ENCODE results near the gene IPO13. TPM values are rescaled to one million over a fixed set of nuclear protein-coding genes. Genes with fewer than 3 reads are reported as not detected.

The IPO13 gene
- total and polyA plus RNA-seq, 2 donors (not counting 1 experiment from before 2014, with no cell fraction given): 12.8 to 18.5 TPM

DNA sequence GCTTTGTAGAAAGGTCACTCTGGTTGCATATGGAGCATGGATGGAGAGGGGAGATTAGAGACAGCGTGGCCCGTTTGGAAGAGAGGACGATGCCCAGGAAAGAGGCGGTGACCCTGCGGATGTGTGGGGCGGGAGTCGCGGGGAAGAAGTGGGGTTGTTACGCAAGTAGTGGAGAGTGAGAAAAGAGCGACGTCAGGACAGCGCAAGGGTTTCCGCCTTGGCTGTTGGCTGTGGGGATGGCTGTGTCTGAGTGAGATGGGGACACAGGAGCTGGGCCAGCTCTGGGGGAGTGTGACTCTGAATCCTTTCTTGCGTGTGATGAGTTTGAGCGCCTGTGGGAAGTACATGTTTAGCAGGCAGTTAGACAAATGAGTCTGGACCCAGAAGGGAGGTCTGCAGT, 36.1 kb downstream of the IPO13 start:
- H4K20me1 ChIP-seq (ENCODE audit: control insufficient read depth, extremely low read depth, insufficient read depth, low read length): no peaks in the 10 kb centered on the region

DNA sequence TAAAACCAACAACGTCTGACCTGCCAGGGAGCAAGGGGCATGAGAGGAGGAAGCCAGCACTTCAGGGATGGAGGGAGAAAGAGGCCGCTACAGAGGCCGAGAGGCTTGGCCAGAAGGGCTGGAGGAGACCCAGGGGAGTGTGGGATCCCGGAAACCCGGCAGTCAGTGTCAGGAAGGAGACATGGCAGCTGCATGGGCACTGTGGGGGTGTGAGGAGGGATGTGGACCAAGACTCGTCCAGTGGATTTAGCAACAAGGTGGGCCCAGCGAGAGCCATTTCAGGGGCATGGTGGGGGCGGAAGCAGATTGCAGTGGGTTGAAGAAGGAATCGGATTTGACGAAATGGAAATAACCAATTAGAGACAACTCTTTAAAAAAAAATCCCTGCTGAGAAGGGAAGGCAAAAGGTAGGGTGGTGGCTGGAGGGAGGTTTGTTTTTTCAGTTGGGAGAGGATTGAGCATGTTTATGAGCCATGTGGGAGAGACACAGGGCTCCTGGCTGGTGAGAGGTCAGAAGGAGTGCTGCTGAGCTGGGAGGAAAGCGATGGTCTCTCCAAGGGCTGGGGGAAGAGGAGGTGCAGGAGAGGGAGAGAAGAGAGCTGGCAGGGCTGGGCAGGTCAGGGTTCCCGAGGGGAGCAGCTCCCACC, 36.6 kb downstream of the IPO13 start:
- Histone ChIP-seq H3K27me3 (ENCODE audit: control insufficient read depth, insufficient read depth, low read length) (no peaks in the 10 kb centered on the region), H3K79me2 (ENCODE audit: control insufficient read depth, insufficient read depth, low read length) (peaks cover 34% of the 10 kb centered on the region), H3K9ac (ENCODE audit: insufficient read depth, low read length) (no peak overlapping the region), H3K27ac (ENCODE audit: insufficient read depth, low read length) (no peak overlapping the region), H3K36me3 (ENCODE audit: control insufficient read depth, insufficient read depth, low read length) (peaks cover 14% of the 10 kb centered on the region), H3K4me1 (ENCODE audit: control insufficient read depth, extremely low read depth, insufficient read depth, low read length) (peaks cover 5% of the 10 kb centered on the region), H4K20me1 (ENCODE audit: control insufficient read depth, extremely low read depth, insufficient read depth, low read length) (no peaks in the 10 kb centered on the region), H3K4me3 (replicated peaks in 1 of 4; ENCODE audit: control extremely low read depth in 1 of 4, insufficient read depth in 1 of 4, low read depth in 3 of 4, low read length in 4 of 4) (no peak overlapping the region), H3K4me2 (ENCODE audit: extremely low read depth, insufficient read depth, low read length) (no peak overlapping the region), H2AFZ (ENCODE audit: low read length) (no peak overlapping the region), H3K9me3 (ENCODE audit: control insufficient read depth, insufficient read depth, low read depth, low read length) (no peaks in the 10 kb centered on the region)
- DNase-seq (ENCODE audit: low read depth in 2 of 2): no peak
- no peak for TF ChIP-seq EZH2 (IDR thresholded peaks at IDR 0.05; ENCODE audit: low read length, missing control alignments)
- TF ChIP-seq, protein P1, sequence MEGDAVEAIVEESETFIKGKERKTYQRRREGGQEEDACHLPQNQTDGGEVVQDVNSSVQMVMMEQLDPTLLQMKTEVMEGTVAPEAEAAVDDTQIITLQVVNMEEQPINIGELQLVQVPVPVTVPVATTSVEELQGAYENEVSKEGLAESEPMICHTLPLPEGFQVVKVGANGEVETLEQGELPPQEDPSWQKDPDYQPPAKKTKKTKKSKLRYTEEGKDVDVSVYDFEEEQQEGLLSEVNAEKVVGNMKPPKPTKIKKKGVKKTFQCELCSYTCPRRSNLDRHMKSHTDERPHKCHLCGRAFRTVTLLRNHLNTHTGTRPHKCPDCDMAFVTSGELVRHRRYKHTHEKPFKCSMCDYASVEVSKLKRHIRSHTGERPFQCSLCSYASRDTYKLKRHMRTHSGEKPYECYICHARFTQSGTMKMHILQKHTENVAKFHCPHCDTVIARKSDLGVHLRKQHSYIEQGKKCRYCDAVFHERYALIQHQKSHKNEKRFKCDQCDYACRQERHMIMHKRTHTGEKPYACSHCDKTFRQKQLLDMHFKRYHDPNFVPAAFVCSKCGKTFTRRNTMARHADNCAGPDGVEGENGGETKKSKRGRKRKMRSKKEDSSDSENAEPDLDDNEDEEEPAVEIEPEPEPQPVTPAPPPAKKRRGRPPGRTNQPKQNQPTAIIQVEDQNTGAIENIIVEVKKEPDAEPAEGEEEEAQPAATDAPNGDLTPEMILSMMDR (conservative IDR thresholded peaks at IDR 0.05 in 1 of 2, IDR thresholded peaks at IDR 0.05 in 1 of 2; ENCODE audit: low read depth in 1 of 2, low read length in 2 of 2): no peak

More for the DNA sequence above, 36.1 kb downstream of the IPO13 start:
- Histone ChIP-seq H3K4me3 (replicated peaks in 1 of 4; ENCODE audit: control extremely low read depth in 1 of 4, insufficient read depth in 1 of 4, low read depth in 3 of 4, low read length in 4 of 4) (no peak overlapping the region), H3K4me2 (ENCODE audit: extremely low read depth, insufficient read depth, low read length) (no peak overlapping the region), H2AFZ (ENCODE audit: low read length) (no peak overlapping the region), H3K79me2 (ENCODE audit: control insufficient read depth, insufficient read depth, low read length) (peaks cover 34% of the 10 kb centered on the region), H3K27ac (ENCODE audit: insufficient read depth, low read length) (no peak overlapping the region), H3K36me3 (ENCODE audit: control insufficient read depth, insufficient read depth, low read length) (peaks cover 18% of the 10 kb centered on the region), H3K4me1 (ENCODE audit: control insufficient read depth, extremely low read depth, insufficient read depth, low read length) (peaks cover 5% of the 10 kb centered on the region), H3K9ac (ENCODE audit: insufficient read depth, low read length) (no peak overlapping the region), H3K9me3 (ENCODE audit: control insufficient read depth, insufficient read depth, low read depth, low read length) (no peaks in the 10 kb centered on the region), H3K27me3 (ENCODE audit: control insufficient read depth, insufficient read depth, low read length) (no peaks in the 10 kb centered on the region)
- TF ChIP-seq EZH2 (IDR thresholded peaks at IDR 0.05; ENCODE audit: low read length, missing control alignments): no peak
- TF ChIP-seq, protein P1 (conservative IDR thresholded peaks at IDR 0.05 in 1 of 2, IDR thresholded peaks at IDR 0.05 in 1 of 2; ENCODE audit: low read depth in 1 of 2, low read length in 2 of 2): no peak
- no peak for DNase-seq (ENCODE audit: low read depth in 2 of 2)

DNA sequence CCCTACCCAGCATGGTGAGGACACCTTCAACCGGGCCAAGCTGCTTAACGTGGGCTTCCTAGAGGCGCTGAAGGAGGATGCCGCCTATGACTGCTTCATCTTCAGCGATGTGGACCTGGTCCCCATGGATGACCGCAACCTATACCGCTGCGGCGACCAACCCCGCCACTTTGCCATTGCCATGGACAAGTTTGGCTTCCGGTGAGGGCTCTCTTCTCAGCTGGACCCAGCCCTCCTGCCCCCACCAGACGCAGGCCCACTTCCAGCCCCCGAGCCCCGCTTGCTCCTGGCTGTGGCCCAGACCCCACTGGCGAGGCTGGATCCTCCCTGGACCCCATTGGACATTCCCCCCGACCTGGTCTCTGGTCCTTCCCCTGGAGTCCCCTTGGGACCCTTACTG, 38.1 kb downstream of the IPO13 start:
- Histone ChIP-seq H3K4me1 (ENCODE audit: control insufficient read depth, extremely low read depth, insufficient read depth, low read length) (peaks cover 5% of the 10 kb centered on the region), H3K9me3 (ENCODE audit: control insufficient read depth, insufficient read depth, low read depth, low read length) (no peaks in the 10 kb centered on the region), H3K4me3 (replicated peaks in 1 of 4; ENCODE audit: control extremely low read depth in 1 of 4, insufficient read depth in 1 of 4, low read depth in 3 of 4, low read length in 4 of 4) (no peak overlapping the region), H3K27me3 (ENCODE audit: control insufficient read depth, insufficient read depth, low read length) (no peaks in the 10 kb centered on the region), H3K27ac (ENCODE audit: insufficient read depth, low read length) (no peak overlapping the region), H3K4me2 (ENCODE audit: extremely low read depth, insufficient read depth, low read length) (no peak overlapping the region), H3K9ac (ENCODE audit: insufficient read depth, low read length) (no peak overlapping the region), H3K79me2 (ENCODE audit: control insufficient read depth, insufficient read depth, low read length) (peaks cover 32% of the 10 kb centered on the region), H4K20me1 (ENCODE audit: control insufficient read depth, extremely low read depth, insufficient read depth, low read length) (no peaks in the 10 kb centered on the region), H3K36me3 (ENCODE audit: control insufficient read depth, insufficient read depth, low read length) (peaks cover 14% of the 10 kb centered on the region), H2AFZ (ENCODE audit: low read length) (no peak overlapping the region)
- TF ChIP-seq, protein P1 (conservative IDR thresholded peaks at IDR 0.05 in 1 of 2, IDR thresholded peaks at IDR 0.05 in 1 of 2; ENCODE audit: low read depth in 1 of 2, low read length in 2 of 2): no peak
- no peak for TF ChIP-seq EZH2 (IDR thresholded peaks at IDR 0.05; ENCODE audit: low read length, missing control alignments)
- DNase-seq (ENCODE audit: low read depth in 2 of 2): no peak
